K562 (cell line): ENCODE data around the gene TSC1. TPM values are rescaled to one million over a fixed set of nuclear protein-coding genes. Genes with fewer than 3 reads are reported as not detected.
A peak's percentile ranks its signal among the peaks of the same experiment; 100 is the strongest.

ENCODE experiments used
- CBFB ChIP-seq: sonication (generic); formaldehyde crosslinking; IDR thresholded peaks from 2 replicates; pipeline ENCODE4 v1.4.0; 2020; ENCODE audit warnings: mild to moderate bottlenecking, missing genetic modification reagents
- CSDE1 ChIP-seq, 2 experiments: fragments of 450-650 bp; IDR thresholded peaks; 2 replicates each; pipeline ENCODE4 v1.6.1; 2016; ENCODE audit warnings: mild to moderate bottlenecking in 1 of 2
- CTBP1 ChIP-seq: fragments of 450-650 bp; IDR thresholded peaks from 2 replicates; pipeline ENCODE4 v1.6.1; 2016; ENCODE audit warnings: borderline replicate concordance
- CXXC5 ChIP-seq: fragments of 250-450 bp; sonication (Bioruptor Pico); IDR thresholded peaks from 2 replicates; pipeline ENCODE4 v1.8.0; 2022; ENCODE audit warnings: inconsistent platforms, mild to moderate bottlenecking, moderate library complexity
- DMBX1 ChIP-seq: fragments of 250-450 bp; sonication (Bioruptor Pico); IDR thresholded peaks from 2 replicates; pipeline ENCODE4 v1.8.0; 2022; ENCODE audit warnings: inconsistent platforms, mild to moderate bottlenecking, moderate library complexity, borderline replicate concordance
- EP300 ChIP-seq: IDR thresholded peaks from 2 replicates; pipeline ENCODE4 v1.6.1; 2012; ENCODE audit warnings: low read length, improper control_type of control experiment
- ERF ChIP-seq: fragments of 450-650 bp; formaldehyde crosslinking; IDR thresholded peaks from 2 replicates; pipeline ENCODE4 v1.4.0; 2020; ENCODE audit warnings: mild to moderate bottlenecking, mixed read lengths
- HDAC2 ChIP-seq: fragments of 450-650 bp; IDR thresholded peaks from 2 replicates; pipeline ENCODE4 v1.6.1; 2016; ENCODE audit warnings: mild to moderate bottlenecking
- KDM2B ChIP-seq: fragments of 250-450 bp; sonication (Bioruptor Pico); IDR thresholded peaks from 2 replicates; pipeline ENCODE4 v1.8.0; 2021; ENCODE audit warnings: mild to moderate bottlenecking, moderate library complexity
- OTX1 ChIP-seq: fragments of 450-650 bp; formaldehyde crosslinking; IDR thresholded peaks from 2 replicates; pipeline ENCODE4 v1.4.0; 2022; ENCODE audit warnings: mild to moderate bottlenecking
- POLR2B ChIP-seq: fragments of 450-650 bp; IDR thresholded peaks from 2 replicates; pipeline ENCODE4 v1.6.1; 2018; ENCODE audit warnings: low read depth; ENCODE audit not compliant: partially characterized antibody
- POLR2H ChIP-seq: IDR thresholded peaks from 2 replicates; pipeline ENCODE4 v1.6.1; 2016; ENCODE audit warnings: missing genetic modification characterization, low read depth, mild to moderate bottlenecking, control low read depth, missing compliant biosample characterization, moderate library complexity
- RBM34 ChIP-seq: fragments of 200-400 bp; formaldehyde crosslinking; IDR thresholded peaks from 2 replicates; pipeline ENCODE4 v1.6.1; 2018; ENCODE audit warnings: low read length, borderline replicate concordance; ENCODE audit not compliant: insufficient read depth
- RHOXF2B ChIP-seq: fragments of 250-450 bp; sonication (Bioruptor Pico); conservative IDR thresholded peaks from 2 replicates; pipeline ENCODE4 v1.5.1; 2021
- RNF219 ChIP-seq: fragments of 250-450 bp; sonication (Bioruptor Pico); IDR thresholded peaks from 2 replicates; pipeline ENCODE4 v1.5.0; 2022; ENCODE audit warnings: mild to moderate bottlenecking
- RUNX1 ChIP-seq: sonication (generic); IDR thresholded peaks from 2 replicates; pipeline ENCODE4 v1.6.1; 2016; ENCODE audit warnings: antibody characterized with exemption, low read depth
- SIN3B ChIP-seq: fragments of 450-650 bp; IDR thresholded peaks from 2 replicates; pipeline ENCODE4 v1.6.1; 2017; ENCODE audit warnings: low read depth, mild to moderate bottlenecking, moderate library complexity
- SREBF1 ChIP-seq: fragments of 150-350 bp; IDR thresholded peaks from 2 replicates; pipeline ENCODE4 v1.6.1; 2014; ENCODE audit warnings: antibody characterized with exemption, low read depth, low read length, borderline replicate concordance
- TFAP4 ChIP-seq: sonication (generic); formaldehyde crosslinking; IDR thresholded peaks from 2 replicates; pipeline ENCODE4 v1.8.0; 2022; ENCODE audit warnings: missing genetic modification reagents, mild to moderate bottlenecking, moderate library complexity, borderline replicate concordance
- ZEB2 ChIP-seq: fragments of 450-650 bp; IDR thresholded peaks from 2 replicates; pipeline ENCODE4 v1.6.1; 2016
- ZNF23 ChIP-seq: fragments of 250-450 bp; sonication (Bioruptor Pico); IDR thresholded peaks from 2 replicates; pipeline ENCODE4 v1.4.0; 2020; ENCODE audit warnings: mild to moderate bottlenecking
- ZNF395 ChIP-seq: fragments of 200-800 bp; sonication (Bioruptor generic); IDR thresholded peaks from 2 replicates; pipeline ENCODE4 v1.6.1; 2017; ENCODE audit warnings: missing genetic modification characterization, missing compliant biosample characterization
- ZNF41 ChIP-seq: fragments of 250-450 bp; sonication (Bioruptor Pico); conservative IDR thresholded peaks from 2 replicates; pipeline ENCODE4 v1.4.0; 2020; ENCODE audit warnings: mild to moderate bottlenecking
- ZNF511 ChIP-seq: sonication (generic); formaldehyde crosslinking; IDR thresholded peaks from 2 replicates; pipeline ENCODE4 v1.8.0; 2022; ENCODE audit warnings: mild to moderate bottlenecking, missing genetic modification reagents
- polyA plus RNA-seq, 8 experiments: library from polyadenylated mRNA; depleted of rRNA in 4 of 8; stranded (reverse) in 5 of 8; unstranded in 3 of 8; fragments of >200 nt; fragmentation: Nextera tagmentation in 2 of 8; fragmentation: Illumina TruSeq in 1 of 8; extraction: Ambion mirVana in 2 of 8; extraction: Trizol in 1 of 8; gene quantifications; 2 replicates each; pipeline versions ENCODE4 v1.2.1 to v1.2.3, GENCODE V29; 2011 to 2014; ENCODE audit warnings: inconsistent platforms in 1 of 8, missing spikeins in 1 of 8
- total RNA-seq, 7 experiments: library from RNA; depleted of rRNA in 6 of 7; stranded (reverse); fragments of >200 nt in 6 of 7; fragmentation: Illumina TruSeq in 2 of 7; extraction: Trizol in 2 of 7; gene quantifications; 2 replicates each; pipeline versions ENCODE4 v1.2.1 to v1.2.3, GENCODE V29; 2011 to 2021; ENCODE audit warnings: low replicate concordance in 1 of 7

The TSC1 gene
- total and polyA plus RNA-seq, 9 of the 15 experiments (the other 6 are each of a cell fraction or from before 2014, with no cell fraction given) = 6.9 to 37.6 (median 18.6) TPM

GRCh38 chr9:132877824-132878694 is 66.4 kb downstream of the TSC1 start, which contains the start of gene AK8 (continued):
- TF ChIP-seq RNF219 (no peak), DMBX1 (CRISPR knock-in tag) (no peak), RBM34 (no peak), SIN3B (peak; percentile 82), RHOXF2B (no peak), ZNF23 (CRISPR knock-in tag) (no peak), CTBP1 (0 out of 2 replicates have a peak, but pooled peaks have one; percentile 65), CXXC5 (CRISPR knock-in tag) (peak; percentile 87), ZNF395 (CRISPR knock-in tag) (0 out of 2 replicates have a peak, but pooled peaks have one; percentile 53), ZEB2 (no peak), SREBF1 (no peak), KDM2B (peak; percentile 23; the same call in 1 of the 2 replicates), HDAC2 (peak; percentile 43; the same call in 1 of the 2 replicates), CSDE1 (IDR thresholded peaks at IDR 0.05) (peak in 1 of 2 experiments; percentile 78; a peak in 1 of 4 replicates), ZNF41 (CRISPR knock-in tag) (no peak), TFAP4 (CRISPR knock-in tag) (peak; percentile 38; the same call in 1 of the 2 replicates), RUNX1 (no peak), ERF (CRISPR knock-in tag) (no peak), POLR2H (tag) (no peak), OTX1 (CRISPR knock-in tag) (no peak), CBFB (CRISPR knock-in tag) (no peak), EP300 (no peak), ZNF511 (no peak), POLR2B (peak; percentile 31)
